Measurements from ENCODE around the gene VAT1L. TPM values are rescaled to one million over a fixed set of nuclear protein-coding genes. Genes with fewer than 3 reads are reported as not detected.

Gene VAT1L
- total RNA-seq, 3 donors from 2014 or later (not counting 1 experiment from before 2014, with no cell fraction given): not detected

DNA sequence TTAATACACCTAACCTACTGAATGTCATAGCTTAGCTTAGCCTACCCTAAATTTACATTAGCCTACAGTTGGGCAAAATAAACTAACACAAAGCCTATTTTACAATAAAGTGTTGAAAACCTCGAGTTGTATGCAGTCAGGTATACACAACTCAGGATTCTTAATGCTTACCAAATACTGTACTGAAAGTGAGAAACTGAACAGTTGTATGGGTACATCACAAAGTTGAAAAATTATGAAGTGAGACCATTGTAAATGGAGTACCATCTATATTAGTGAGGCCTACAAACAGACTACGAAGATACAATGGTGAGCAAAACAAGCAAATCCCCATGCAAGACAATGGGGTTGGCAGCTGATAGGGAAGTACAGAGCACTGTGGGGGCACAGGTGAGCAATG is 79.7 kb downstream of the VAT1L start:
- Histone ChIP-seq H3K4me1 (ENCODE audit: control insufficient read depth, insufficient read depth, low read length) (no peaks in the 10 kb centered on the region), H3K36me3 (ENCODE audit: control insufficient read depth, insufficient read depth, low read length) (no peaks in the 10 kb centered on the region), H3K27me3 (ENCODE audit: control insufficient read depth, insufficient read depth, low read length) (no peaks in the 10 kb centered on the region), H3K4me3 (ENCODE audit: low read length) (no peak overlapping the region), H3K9me3 (ENCODE audit: control insufficient read depth, insufficient read depth, low read length) (no peaks in the 10 kb centered on the region), H3K27ac (ENCODE audit: low read length) (no peak overlapping the region)
- ATAC-seq (no peak), DNase-seq (no peak)
- WGBS (ENCODE audit: insufficient coverage): 81% methylated on average over 1 of the region's 2 CpGs
- H3K4me1 Mint-ChIP-seq: no peaks in the 10 kb centered on the region
- H3K9me3 Mint-ChIP-seq: no peaks in the 10 kb centered on the region
- TF ChIP-seq, protein P1, sequence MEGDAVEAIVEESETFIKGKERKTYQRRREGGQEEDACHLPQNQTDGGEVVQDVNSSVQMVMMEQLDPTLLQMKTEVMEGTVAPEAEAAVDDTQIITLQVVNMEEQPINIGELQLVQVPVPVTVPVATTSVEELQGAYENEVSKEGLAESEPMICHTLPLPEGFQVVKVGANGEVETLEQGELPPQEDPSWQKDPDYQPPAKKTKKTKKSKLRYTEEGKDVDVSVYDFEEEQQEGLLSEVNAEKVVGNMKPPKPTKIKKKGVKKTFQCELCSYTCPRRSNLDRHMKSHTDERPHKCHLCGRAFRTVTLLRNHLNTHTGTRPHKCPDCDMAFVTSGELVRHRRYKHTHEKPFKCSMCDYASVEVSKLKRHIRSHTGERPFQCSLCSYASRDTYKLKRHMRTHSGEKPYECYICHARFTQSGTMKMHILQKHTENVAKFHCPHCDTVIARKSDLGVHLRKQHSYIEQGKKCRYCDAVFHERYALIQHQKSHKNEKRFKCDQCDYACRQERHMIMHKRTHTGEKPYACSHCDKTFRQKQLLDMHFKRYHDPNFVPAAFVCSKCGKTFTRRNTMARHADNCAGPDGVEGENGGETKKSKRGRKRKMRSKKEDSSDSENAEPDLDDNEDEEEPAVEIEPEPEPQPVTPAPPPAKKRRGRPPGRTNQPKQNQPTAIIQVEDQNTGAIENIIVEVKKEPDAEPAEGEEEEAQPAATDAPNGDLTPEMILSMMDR (IDR thresholded peaks at IDR 0.05): no peak
- intact Hi-C loops (cut with micrococcal nuclease): no loop called here
- H3K27me3 Mint-ChIP-seq (ENCODE audit: low read depth in 2 of 2): peaks cover 9 to 10% of the 10 kb centered on the region in 2 donors
- H3K4me3 Mint-ChIP-seq: no peak overlapping the region
- H3K27ac Mint-ChIP-seq: no peak overlapping the region
- H3K36me3 Mint-ChIP-seq: no peaks in the 10 kb centered on the region

DNA sequence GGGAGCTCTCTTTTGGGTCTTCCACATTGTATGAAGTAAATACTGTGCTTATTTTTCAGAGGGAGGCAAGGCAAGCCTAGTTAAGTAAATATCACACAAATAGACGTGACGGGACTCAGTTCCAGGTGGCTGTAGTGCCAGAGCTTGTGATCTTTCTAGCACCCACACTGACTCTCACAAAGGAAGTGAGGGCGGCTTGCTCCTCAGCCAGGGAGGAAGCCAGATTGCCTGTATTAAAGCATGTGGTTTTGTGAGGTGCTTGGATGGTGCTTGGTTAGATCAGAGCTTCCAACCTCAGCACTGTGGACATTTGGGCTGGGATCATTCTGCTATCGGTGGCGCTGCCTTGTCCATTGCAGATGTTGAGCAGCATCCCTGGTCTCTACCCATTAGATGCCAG is 80.1 kb downstream of the VAT1L start:
- H3K4me1 Mint-ChIP-seq: no peaks in the 10 kb centered on the region
- peak in 1 of 3 donors; percentile 30 for ATAC-seq
- peaks cover 6 to 9% of the 10 kb centered on the region in 2 donors for H3K27me3 Mint-ChIP-seq (ENCODE audit: low read depth in 2 of 2)
- WGBS (ENCODE audit: insufficient coverage): 31% methylated on average over 5 of the region's 5 CpGs
- DNase-seq: no peak
- no peak overlapping the region for H3K27ac Mint-ChIP-seq
- no peak overlapping the region for H3K4me3 Mint-ChIP-seq
- Histone ChIP-seq H3K9me3 (ENCODE audit: control insufficient read depth, insufficient read depth, low read length) (no peaks in the 10 kb centered on the region), H3K4me3 (ENCODE audit: low read length) (no peak overlapping the region), H3K27me3 (ENCODE audit: control insufficient read depth, insufficient read depth, low read length) (no peaks in the 10 kb centered on the region), H3K36me3 (ENCODE audit: control insufficient read depth, insufficient read depth, low read length) (no peaks in the 10 kb centered on the region), H3K27ac (ENCODE audit: low read length) (no peak overlapping the region), H3K4me1 (ENCODE audit: control insufficient read depth, insufficient read depth, low read length) (no peaks in the 10 kb centered on the region)
- no peaks in the 10 kb centered on the region for H3K9me3 Mint-ChIP-seq
- intact Hi-C loops (cut with micrococcal nuclease): no loop called here
- TF ChIP-seq, protein P1 (IDR thresholded peaks at IDR 0.05): no peak
- no peaks in the 10 kb centered on the region for H3K36me3 Mint-ChIP-seq

DNA sequence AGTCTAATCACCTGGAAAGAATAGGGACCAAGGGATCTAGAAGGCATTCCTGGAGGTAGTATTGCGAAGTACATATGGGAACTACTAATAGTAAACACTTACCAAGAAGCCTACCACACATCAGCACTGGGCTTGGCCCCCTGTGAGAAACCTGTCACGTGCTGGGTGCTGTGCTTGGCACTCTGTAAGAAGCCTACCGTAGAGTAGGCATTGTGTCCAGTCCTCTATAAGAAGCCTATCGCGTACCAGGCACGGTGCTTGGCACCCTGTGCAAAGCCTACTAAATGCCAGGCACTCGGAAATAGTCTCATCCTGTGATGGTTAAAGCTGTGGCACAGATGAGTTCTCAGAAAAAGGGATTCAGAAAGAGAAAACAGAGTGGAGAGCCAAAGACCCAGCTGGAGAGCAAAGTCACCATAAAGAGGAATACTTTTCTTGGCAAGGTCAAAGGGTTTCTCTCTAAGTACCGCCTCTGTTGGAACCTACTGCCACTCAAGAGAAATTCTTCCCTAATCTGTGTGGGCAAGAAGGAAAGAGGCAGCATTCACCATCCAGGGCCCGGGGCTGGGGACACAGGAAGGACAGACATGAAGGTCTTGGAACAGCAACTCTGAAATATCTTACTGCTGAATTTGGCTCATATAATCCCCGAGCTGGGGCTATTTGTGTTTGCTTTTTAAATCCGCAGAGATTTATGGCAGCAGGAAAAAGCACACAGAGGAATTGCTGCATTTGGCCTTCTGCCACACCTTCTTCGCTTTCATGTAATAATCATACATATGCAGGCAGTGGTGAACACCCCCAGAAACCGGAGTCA is 81.8 kb downstream of the VAT1L start:
- Mint-ChIP-seq H3K9me3 (peaks cover 0 to 2% of the 10 kb centered on the region in 2 donors), H3K4me3 (no peak overlapping the region), H3K36me3 (no peaks in the 10 kb centered on the region), H3K4me1 (no peaks in the 10 kb centered on the region), H3K27me3 (ENCODE audit: low read depth in 2 of 2) (peaks cover 7 to 15% of the 10 kb centered on the region in 2 donors), H3K27ac (no peak overlapping the region)
- Histone ChIP-seq H3K4me3 (ENCODE audit: low read length) (no peak overlapping the region), H3K36me3 (ENCODE audit: control insufficient read depth, insufficient read depth, low read length) (no peaks in the 10 kb centered on the region), H3K4me1 (ENCODE audit: control insufficient read depth, insufficient read depth, low read length) (no peaks in the 10 kb centered on the region), H3K27ac (ENCODE audit: low read length) (no peak overlapping the region), H3K9me3 (ENCODE audit: control insufficient read depth, insufficient read depth, low read length) (no peaks in the 10 kb centered on the region), H3K27me3 (ENCODE audit: control insufficient read depth, insufficient read depth, low read length) (no peaks in the 10 kb centered on the region)
- intact Hi-C loops (cut with micrococcal nuclease): no loop called here
- DNase-seq (no peak), ATAC-seq (no peak)
- TF ChIP-seq, protein P1 (IDR thresholded peaks at IDR 0.05): no peak
- 79% methylated on average over 11 of the region's 13 CpGs for WGBS (ENCODE audit: insufficient coverage)
